CD14-positive monocyte (primary cell): Measurements from ENCODE around the gene SPAG16. TPM values are rescaled to one million over a fixed set of nuclear protein-coding genes. Genes with fewer than 3 reads are reported as not detected.

ENCODE experiments used
- DNase-seq, 3 donors: peaks; one replicate each; pipeline ENCODE4 v3.0.0-alpha.2; 2011 to 2022
- H2AFZ ChIP-seq: 2 replicates; pipeline ENCODE4 v1.6.0; 2012; ENCODE audit warnings: mild to moderate bottlenecking, low read depth, low read length, inconsistent platforms; ENCODE audit not compliant: insufficient read depth, poor library complexity, severe bottlenecking
- H3K27ac ChIP-seq, 2 donors: 1 replicate in 1 of 2; 2 replicates in 1 of 2; pipeline ENCODE4 v1.5.1; 2012 to 2013; ENCODE audit warnings: low read length in 2 of 2, control low read depth in 1 of 2, inconsistent platforms in 1 of 2, low read depth in 1 of 2, mild to moderate bottlenecking in 1 of 2
- H3K27me3 ChIP-seq, 2 donors: one replicate each; pipeline versions ENCODE4 v1.6.0 to v1.6.1; 2011 to 2013; ENCODE audit warnings: low read length in 2 of 2; ENCODE audit not compliant: control insufficient read depth in 2 of 2, insufficient read depth in 2 of 2
- H3K36me3 ChIP-seq, 2 donors: replicated peaks in 1 of 2; 1 replicate in 1 of 2; 2 replicates in 1 of 2; pipeline versions ENCODE4 v1.5.1 to v1.6.1; 2012 to 2013; ENCODE audit warnings: low read length in 2 of 2, control low read depth in 1 of 2, inconsistent platforms in 1 of 2, mild to moderate bottlenecking in 1 of 2; ENCODE audit not compliant: insufficient read depth in 2 of 2, control insufficient read depth in 1 of 2
- H3K4me1 ChIP-seq, 2 donors: 1 replicate in 1 of 2; 2 replicates in 1 of 2; pipeline versions ENCODE4 v1.5.1 to v1.6.1; 2012 to 2013; ENCODE audit warnings: low read length in 2 of 2, control low read depth in 1 of 2, inconsistent platforms in 1 of 2, mild to moderate bottlenecking in 1 of 2, moderate library complexity in 1 of 2; ENCODE audit not compliant: insufficient read depth in 2 of 2, control insufficient read depth in 1 of 2
- H3K4me2 ChIP-seq: replicated peaks from 2 replicates; pipeline ENCODE3; 2012; ENCODE audit warnings: low read length, moderate library complexity, mild to moderate bottlenecking; ENCODE audit not compliant: poor library complexity, severe bottlenecking; ENCODE audit errors: extremely low read depth
- H3K4me3 ChIP-seq, 3 experiments: fragments of 200-600 bp in 1 of 3; sonication (generic) in 1 of 3; replicated peaks in 1 of 3; 1 replicate in 2 of 3; 2 replicates in 1 of 3; pipeline ENCODE4 v1.5.1; 2011 to 2013; ENCODE audit warnings: low read length in 3 of 3, mild to moderate bottlenecking in 3 of 3, control low read depth in 2 of 3, low read depth in 2 of 3, inconsistent platforms in 1 of 3, moderate library complexity in 1 of 3
- H3K79me2 ChIP-seq: 2 replicates; pipeline ENCODE4 v1.6.0; 2012; ENCODE audit warnings: mild to moderate bottlenecking, control low read depth, inconsistent platforms, low read length, moderate library complexity; ENCODE audit not compliant: insufficient read depth
- H3K9ac ChIP-seq: 2 replicates; pipeline ENCODE4 v1.6.0; 2017; ENCODE audit warnings: low read length, mild to moderate bottlenecking; ENCODE audit not compliant: insufficient read depth, poor library complexity, severe bottlenecking
- H3K9me3 ChIP-seq, 2 donors: replicated peaks in 1 of 2; 1 replicate in 1 of 2; 2 replicates in 1 of 2; pipeline versions ENCODE4 v1.5.1 to v1.6.1; 2012 to 2013; ENCODE audit warnings: low read length in 2 of 2, control low read depth in 1 of 2; ENCODE audit not compliant: control insufficient read depth in 1 of 2, insufficient read depth in 1 of 2
- H4K20me1 ChIP-seq: 2 replicates; pipeline ENCODE4 v1.6.0; 2012; ENCODE audit warnings: mild to moderate bottlenecking, low read length, control low read depth, moderate library complexity; ENCODE audit not compliant: insufficient read depth
- H3K27ac Mint-ChIP-seq, 7 donors: one replicate each; pipeline ENCODE4 v1.8.0; 2020; ENCODE audit warnings: mild to moderate bottlenecking in 7 of 7, mixed read lengths in 7 of 7, moderate library complexity in 6 of 7, inconsistent platforms in 2 of 7
- H3K27me3 Mint-ChIP-seq, 3 donors: one replicate each; pipeline ENCODE4 v1.8.0; 2021 to 2022; ENCODE audit warnings: low read depth in 3 of 3, mild to moderate bottlenecking in 3 of 3, mixed read lengths in 3 of 3, moderate library complexity in 3 of 3, inconsistent platforms in 1 of 3
- H3K36me3 Mint-ChIP-seq, 2 donors: one replicate each; pipeline ENCODE4 v1.8.0; 2020; ENCODE audit warnings: mixed read lengths in 2 of 2, inconsistent platforms in 1 of 2, mild to moderate bottlenecking in 1 of 2
- H3K4me1 Mint-ChIP-seq: one replicate; pipeline ENCODE4 v1.8.0; 2020; ENCODE audit warnings: mild to moderate bottlenecking, mixed read lengths
- H3K4me3 Mint-ChIP-seq, 2 donors: one replicate each; pipeline ENCODE4 v1.8.0; 2020; ENCODE audit warnings: mild to moderate bottlenecking in 2 of 2, mixed read lengths in 2 of 2, moderate library complexity in 1 of 2
- H3K9me3 Mint-ChIP-seq, 7 donors: one replicate each; pipeline ENCODE4 v1.8.0; 2020 to 2022; ENCODE audit warnings: mixed read lengths in 7 of 7, mild to moderate bottlenecking in 6 of 7, moderate library complexity in 6 of 7, inconsistent platforms in 2 of 7
- WGBS: methylation state at CpG from one replicate; pipeline ENCODE4 v1.1.5; 2013; ENCODE audit warnings: missing lambda C conversion rate; ENCODE audit not compliant: insufficient coverage; 5-methylcytosine and 5-hydroxymethylcytosine counted together
- intact Hi-C, 2 donors: fragments of 100-400 bp; cut with micrococcal nuclease; formaldehyde crosslinking; loops; one replicate each; pipeline versions ENCODE4 v1.15.0 to v1.15.1; 2023
- polyA plus RNA-seq, 3 donors: library from polyadenylated mRNA; depleted of rRNA in 1 of 3; unstranded in 2 of 3; stranded (reverse) in 1 of 3; fragments of 300-500 nt in 2 of 3; fragments of >200 nt in 1 of 3; fragmentation: Illumina TruSeq in 2 of 3; gene quantifications; 1 replicate in 2 of 3; 2 replicates in 1 of 3; pipeline ENCODE4 v1.2.3, GENCODE V29; 2012 to 2021
- TF ChIP-seq, protein P1 (sequence below): fragments of 200-600 bp; IDR thresholded peaks from one replicate; pipeline ENCODE4 v1.8.0; 2022; ENCODE audit warnings: antibody characterized with exemption, mild to moderate bottlenecking

The SPAG16 gene
- polyA plus RNA-seq, 3 donors, result 0.12 to 0.30 TPM; not detected in 1

DNA sequence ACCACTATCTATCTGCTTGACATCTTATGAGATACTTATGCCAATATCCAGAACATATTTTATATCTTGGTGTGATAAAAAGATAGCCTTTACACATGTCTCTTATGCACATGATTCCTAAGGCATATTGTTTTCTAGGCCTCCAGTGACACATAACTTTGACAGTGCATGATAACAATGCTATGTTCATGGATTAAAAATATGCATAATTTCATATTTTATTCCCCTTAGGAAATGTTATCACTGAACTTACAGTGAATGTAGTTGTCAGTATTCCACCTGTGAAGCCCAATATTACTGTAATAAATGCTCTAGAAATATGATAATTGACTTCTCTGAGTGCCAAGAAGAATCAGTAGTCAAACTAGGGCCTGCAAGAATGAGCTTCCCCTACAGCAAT is 532.3 kb downstream of the SPAG16 start:
- H3K27ac Mint-ChIP-seq, result no peak overlapping the region
- TF ChIP-seq, protein P1, sequence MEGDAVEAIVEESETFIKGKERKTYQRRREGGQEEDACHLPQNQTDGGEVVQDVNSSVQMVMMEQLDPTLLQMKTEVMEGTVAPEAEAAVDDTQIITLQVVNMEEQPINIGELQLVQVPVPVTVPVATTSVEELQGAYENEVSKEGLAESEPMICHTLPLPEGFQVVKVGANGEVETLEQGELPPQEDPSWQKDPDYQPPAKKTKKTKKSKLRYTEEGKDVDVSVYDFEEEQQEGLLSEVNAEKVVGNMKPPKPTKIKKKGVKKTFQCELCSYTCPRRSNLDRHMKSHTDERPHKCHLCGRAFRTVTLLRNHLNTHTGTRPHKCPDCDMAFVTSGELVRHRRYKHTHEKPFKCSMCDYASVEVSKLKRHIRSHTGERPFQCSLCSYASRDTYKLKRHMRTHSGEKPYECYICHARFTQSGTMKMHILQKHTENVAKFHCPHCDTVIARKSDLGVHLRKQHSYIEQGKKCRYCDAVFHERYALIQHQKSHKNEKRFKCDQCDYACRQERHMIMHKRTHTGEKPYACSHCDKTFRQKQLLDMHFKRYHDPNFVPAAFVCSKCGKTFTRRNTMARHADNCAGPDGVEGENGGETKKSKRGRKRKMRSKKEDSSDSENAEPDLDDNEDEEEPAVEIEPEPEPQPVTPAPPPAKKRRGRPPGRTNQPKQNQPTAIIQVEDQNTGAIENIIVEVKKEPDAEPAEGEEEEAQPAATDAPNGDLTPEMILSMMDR, result no peak

GRCh38 chr2:213818436-213818835 is 534.2 kb downstream of the SPAG16 start:
- Histone ChIP-seq H3K9ac (no peak overlapping the region), H3K4me1 (no peaks in the 10 kb centered on the region), H2AFZ (no peak overlapping the region), H3K27me3 (no peaks in the 10 kb centered on the region), H3K4me3 (no peak overlapping the region), H4K20me1 (no peaks in the 10 kb centered on the region), H3K79me2 (no peaks in the 10 kb centered on the region), H3K4me2 (no peak overlapping the region), H3K9me3 (no peaks in the 10 kb centered on the region), H3K36me3 (no peaks in the 10 kb centered on the region), H3K27ac (no peak overlapping the region)
- H3K4me3 Mint-ChIP-seq, result no peak overlapping the region
- no peaks in the 10 kb centered on the region for H3K4me1 Mint-ChIP-seq
- no peak overlapping the region for H3K27ac Mint-ChIP-seq
- 50% methylated on average over 1 of the region's 1 CpG for WGBS
- peaks cover 2 to 10% (median 4%) of the 10 kb centered on the region in 7 donors for H3K9me3 Mint-ChIP-seq
- intact Hi-C loops, result no loop called here
- H3K27me3 Mint-ChIP-seq, result no peaks in the 10 kb centered on the region
- H3K36me3 Mint-ChIP-seq, result no peaks in the 10 kb centered on the region
- no peak for DNase-seq
- TF ChIP-seq, protein P1, result no peak

More for the DNA sequence above, 532.3 kb downstream of the SPAG16 start:
- Histone ChIP-seq H4K20me1 (no peaks in the 10 kb centered on the region), H3K4me1 (no peaks in the 10 kb centered on the region), H3K27ac (no peak overlapping the region), H3K4me3 (no peak overlapping the region), H3K79me2 (no peaks in the 10 kb centered on the region), H2AFZ (no peak overlapping the region), H3K4me2 (no peak overlapping the region), H3K9ac (no peak overlapping the region), H3K36me3 (no peaks in the 10 kb centered on the region), H3K9me3 (no peaks in the 10 kb centered on the region), H3K27me3 (no peaks in the 10 kb centered on the region)
- H3K4me3 Mint-ChIP-seq, result no peak overlapping the region
- H3K27me3 Mint-ChIP-seq, result no peaks in the 10 kb centered on the region
- no peak for DNase-seq
- intact Hi-C loops, result no loop called here
- no peaks in the 10 kb centered on the region for H3K4me1 Mint-ChIP-seq
- H3K9me3 Mint-ChIP-seq, result peaks cover 0 to 3% (median 1%) of the 10 kb centered on the region in 7 donors
- H3K36me3 Mint-ChIP-seq, result no peaks in the 10 kb centered on the region
